ENCODE results near the gene MRS2.

Gene MRS2

GRCh38 chr6:24441599-24441904, 38.8 kb downstream of the MRS2 start:
- Histone ChIP-seq H3K36me3 (ENCODE audit: insufficient read depth) (no peaks in the 10 kb centered on the region), H3K4me2 (no peak overlapping the region), H3K27ac (no peak overlapping the region), H3K79me2 (ENCODE audit: insufficient read depth, low read depth) (no peaks in the 10 kb centered on the region), H3K4me3 (IDR thresholded peaks at IDR 0.05; ENCODE audit: insufficient read depth, low read depth, low read length) (no peak overlapping the region), H2AFZ (ENCODE audit: low read depth) (no peak overlapping the region), H3K4me1 (ENCODE audit: low read depth, poor library complexity, severe bottlenecking) (peaks cover 28% of the 10 kb centered on the region), H4K20me1 (ENCODE audit: insufficient read depth) (no peaks in the 10 kb centered on the region), H3K27me3 (ENCODE audit: insufficient read depth, low read depth) (no peaks in the 10 kb centered on the region), H3K9ac (no peak overlapping the region)
- TF ChIP-seq, protein P1, sequence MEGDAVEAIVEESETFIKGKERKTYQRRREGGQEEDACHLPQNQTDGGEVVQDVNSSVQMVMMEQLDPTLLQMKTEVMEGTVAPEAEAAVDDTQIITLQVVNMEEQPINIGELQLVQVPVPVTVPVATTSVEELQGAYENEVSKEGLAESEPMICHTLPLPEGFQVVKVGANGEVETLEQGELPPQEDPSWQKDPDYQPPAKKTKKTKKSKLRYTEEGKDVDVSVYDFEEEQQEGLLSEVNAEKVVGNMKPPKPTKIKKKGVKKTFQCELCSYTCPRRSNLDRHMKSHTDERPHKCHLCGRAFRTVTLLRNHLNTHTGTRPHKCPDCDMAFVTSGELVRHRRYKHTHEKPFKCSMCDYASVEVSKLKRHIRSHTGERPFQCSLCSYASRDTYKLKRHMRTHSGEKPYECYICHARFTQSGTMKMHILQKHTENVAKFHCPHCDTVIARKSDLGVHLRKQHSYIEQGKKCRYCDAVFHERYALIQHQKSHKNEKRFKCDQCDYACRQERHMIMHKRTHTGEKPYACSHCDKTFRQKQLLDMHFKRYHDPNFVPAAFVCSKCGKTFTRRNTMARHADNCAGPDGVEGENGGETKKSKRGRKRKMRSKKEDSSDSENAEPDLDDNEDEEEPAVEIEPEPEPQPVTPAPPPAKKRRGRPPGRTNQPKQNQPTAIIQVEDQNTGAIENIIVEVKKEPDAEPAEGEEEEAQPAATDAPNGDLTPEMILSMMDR (conservative IDR thresholded peaks at IDR 0.05; ENCODE audit: low read depth, low read length): no peak

DNA sequence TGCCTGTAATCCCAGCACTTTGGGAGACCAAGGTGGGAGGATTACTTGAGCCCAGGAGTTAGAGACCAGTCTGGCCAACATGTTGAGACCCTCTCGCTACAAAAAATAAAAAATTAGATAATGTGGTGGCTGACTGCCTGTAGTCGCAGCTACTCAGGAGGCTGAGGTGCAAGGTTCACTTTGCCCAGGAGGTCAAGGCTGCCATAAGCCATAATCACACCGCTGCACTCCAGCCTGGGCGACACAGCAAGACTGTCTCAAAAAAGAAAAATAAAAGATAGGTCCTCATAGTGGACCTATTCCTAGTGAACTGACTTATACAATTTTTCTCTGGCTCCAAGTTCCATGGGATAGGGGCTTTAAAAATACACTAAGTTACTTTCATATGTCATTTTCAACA, 41.9 kb downstream of the MRS2 start:
- Histone ChIP-seq H3K27ac (no peak overlapping the region), H3K4me2 (no peak overlapping the region), H3K36me3 (ENCODE audit: insufficient read depth) (no peaks in the 10 kb centered on the region), H2AFZ (ENCODE audit: low read depth) (no peak overlapping the region), H3K79me2 (ENCODE audit: insufficient read depth, low read depth) (no peaks in the 10 kb centered on the region), H4K20me1 (ENCODE audit: insufficient read depth) (no peaks in the 10 kb centered on the region), H3K4me1 (ENCODE audit: low read depth, poor library complexity, severe bottlenecking) (peaks cover 21% of the 10 kb centered on the region), H3K4me3 (IDR thresholded peaks at IDR 0.05; ENCODE audit: insufficient read depth, low read depth, low read length) (no peak overlapping the region), H3K27me3 (ENCODE audit: insufficient read depth, low read depth) (no peaks in the 10 kb centered on the region), H3K9ac (no peak overlapping the region)
- TF ChIP-seq, protein P1 (conservative IDR thresholded peaks at IDR 0.05; ENCODE audit: low read depth, low read length): no peak

- no peaks in the 10 kb centered on the region for H3K27me3 ChIP-seq (ENCODE audit: insufficient read depth, low read depth)
- H3K79me2 ChIP-seq (ENCODE audit: insufficient read depth, low read depth): no peaks in the 10 kb centered on the region
- peaks cover 10% of the 10 kb centered on the region for H3K4me1 ChIP-seq (ENCODE audit: low read depth, poor library complexity, severe bottlenecking)
- H3K4me3 ChIP-seq (IDR thresholded peaks at IDR 0.05; ENCODE audit: insufficient read depth, low read depth, low read length): no peak overlapping the region
- H3K27ac ChIP-seq: no peak overlapping the region
- TF ChIP-seq, protein P1 (conservative IDR thresholded peaks at IDR 0.05; ENCODE audit: low read depth, low read length): no peak
- H3K36me3 ChIP-seq (ENCODE audit: insufficient read depth): no peaks in the 10 kb centered on the region
- H4K20me1 ChIP-seq (ENCODE audit: insufficient read depth): no peaks in the 10 kb centered on the region
- H2AFZ ChIP-seq (ENCODE audit: low read depth): no peak overlapping the region
- no peak overlapping the region for H3K4me2 ChIP-seq
- no peak overlapping the region for H3K9ac ChIP-seq
Measured at GRCh38 chr6:24445704-24446103, 43.0 kb downstream of the MRS2 start.

- no peak overlapping the region for H3K9ac ChIP-seq
- H3K4me1 ChIP-seq (ENCODE audit: low read depth, poor library complexity, severe bottlenecking): no peaks in the 10 kb centered on the region
- H3K27ac ChIP-seq: no peak overlapping the region
- TF ChIP-seq, protein P1 (conservative IDR thresholded peaks at IDR 0.05; ENCODE audit: low read depth, low read length): no peak
- no peaks in the 10 kb centered on the region for H3K36me3 ChIP-seq (ENCODE audit: insufficient read depth)
- no peak overlapping the region for H3K4me3 ChIP-seq (IDR thresholded peaks at IDR 0.05; ENCODE audit: insufficient read depth, low read depth, low read length)
- no peaks in the 10 kb centered on the region for H3K79me2 ChIP-seq (ENCODE audit: insufficient read depth, low read depth)
- no peak overlapping the region for H2AFZ ChIP-seq (ENCODE audit: low read depth)
- no peak overlapping the region for H3K4me2 ChIP-seq
- H3K27me3 ChIP-seq (ENCODE audit: insufficient read depth, low read depth): no peaks in the 10 kb centered on the region
- no peaks in the 10 kb centered on the region for H4K20me1 ChIP-seq (ENCODE audit: insufficient read depth)
Measured at GRCh38 chr6:24446670-24447069, 43.9 kb downstream of the MRS2 start.

- Histone ChIP-seq H3K79me2 (ENCODE audit: insufficient read depth, low read depth) (no peaks in the 10 kb centered on the region), H4K20me1 (ENCODE audit: insufficient read depth) (no peaks in the 10 kb centered on the region), H3K4me2 (no peak overlapping the region), H2AFZ (ENCODE audit: low read depth) (no peak overlapping the region), H3K9ac (no peak overlapping the region), H3K36me3 (ENCODE audit: insufficient read depth) (no peaks in the 10 kb centered on the region), H3K4me3 (IDR thresholded peaks at IDR 0.05; ENCODE audit: insufficient read depth, low read depth, low read length) (no peak overlapping the region), H3K27me3 (ENCODE audit: insufficient read depth, low read depth) (no peaks in the 10 kb centered on the region), H3K27ac (no peak overlapping the region), H3K4me1 (ENCODE audit: low read depth, poor library complexity, severe bottlenecking) (no peaks in the 10 kb centered on the region)
- TF ChIP-seq, protein P1 (conservative IDR thresholded peaks at IDR 0.05; ENCODE audit: low read depth, low read length): no peak
Measured at GRCh38 chr6:24448396-24448795, 45.7 kb downstream of the MRS2 start.

Measured in KMS-11 (cell line).